H9 (cell line): ENCODE measurements around the gene PPM1N. TPM values are rescaled to one million over a fixed set of nuclear protein-coding genes. Genes with fewer than 3 reads are reported as not detected.
"Not testable (repeated sequence)": the region's sequence is repeated elsewhere in the genome, so short reads cannot be mapped to it uniquely, and the experiment has no call there.

ENCODE experiments used
- DNase-seq: peaks from one replicate; pipeline ENCODE4 v3.0.0-alpha.2; 2017
- H2AFZ ChIP-seq: one replicate; pipeline ENCODE4 v1.6.1; 2013; ENCODE audit warnings: mild to moderate bottlenecking, low read length, control low read depth, moderate library complexity
- H2AK5ac ChIP-seq: 2 replicates; pipeline ENCODE4 v1.6.1; 2013; ENCODE audit warnings: low read length, control low read depth, mixed read lengths; ENCODE audit not compliant: insufficient read length
- H2BK120ac ChIP-seq: one replicate; pipeline ENCODE4 v1.6.1; 2013; ENCODE audit warnings: low read depth, mild to moderate bottlenecking, low read length, control low read depth, inconsistent platforms; ENCODE audit not compliant: poor library complexity, severe bottlenecking
- H2BK12ac ChIP-seq: 2 replicates; pipeline ENCODE4 v1.6.1; 2013; ENCODE audit warnings: low read length, control low read depth, mixed read lengths, low read depth; ENCODE audit not compliant: insufficient read length
- H2BK15ac ChIP-seq: 2 replicates; pipeline ENCODE4 v1.6.1; 2013; ENCODE audit warnings: low read depth, low read length, control low read depth
- H2BK20ac ChIP-seq: one replicate; pipeline ENCODE4 v1.6.1; 2013; ENCODE audit warnings: low read depth, mild to moderate bottlenecking, low read length, control low read depth, inconsistent platforms; ENCODE audit not compliant: poor library complexity, severe bottlenecking
- H2BK5ac ChIP-seq: 2 replicates; pipeline ENCODE4 v1.6.1; 2013; ENCODE audit warnings: low read length, control low read depth, mixed read lengths; ENCODE audit not compliant: insufficient read length
- H3K14ac ChIP-seq: 2 replicates; pipeline ENCODE4 v1.6.1; 2013; ENCODE audit warnings: low read length, control low read depth; ENCODE audit not compliant: insufficient read depth
- H3K18ac ChIP-seq: 2 replicates; pipeline ENCODE4 v1.6.1; 2013; ENCODE audit warnings: low read depth, mild to moderate bottlenecking, mixed read lengths, low read length, control low read depth; ENCODE audit not compliant: insufficient read length
- H3K23ac ChIP-seq: 2 replicates; pipeline ENCODE4 v1.6.1; 2013; ENCODE audit warnings: low read length, control low read depth, mixed read lengths, low read depth; ENCODE audit not compliant: insufficient read length
- H3K23me2 ChIP-seq: 2 replicates; pipeline ENCODE4 v1.6.1; 2013; ENCODE audit warnings: low read depth, mild to moderate bottlenecking, mixed read lengths, low read length, control low read depth; ENCODE audit not compliant: insufficient read length, poor library complexity, severe bottlenecking
- H3K27ac ChIP-seq: 2 replicates; pipeline ENCODE4 v1.5.1; 2013; ENCODE audit warnings: low read length, control low read depth, mixed read lengths, low read depth; ENCODE audit not compliant: insufficient read length
- H3K27me3 ChIP-seq: 2 replicates; pipeline ENCODE4 v1.6.1; 2013; ENCODE audit warnings: low read length, control low read depth, inconsistent platforms; ENCODE audit not compliant: insufficient read depth
- H3K4ac ChIP-seq: 2 replicates; pipeline ENCODE4 v1.6.1; 2013; ENCODE audit warnings: low read depth, mild to moderate bottlenecking, control low read depth, inconsistent platforms, low read length, moderate library complexity
- H3K4me1 ChIP-seq: 2 replicates; pipeline ENCODE4 v1.6.1; 2013; ENCODE audit warnings: low read length, control low read depth, inconsistent platforms; ENCODE audit not compliant: insufficient read depth
- H3K4me2 ChIP-seq: 2 replicates; pipeline ENCODE4 v1.6.1; 2013; ENCODE audit warnings: low read length, control low read depth, mixed read lengths; ENCODE audit not compliant: insufficient read length, insufficient read depth
- H3K56ac ChIP-seq: 2 replicates; pipeline ENCODE4 v1.6.1; 2013; ENCODE audit warnings: low read depth, mild to moderate bottlenecking, mixed read lengths, low read length, control low read depth; ENCODE audit not compliant: insufficient read length
- H3K79me1 ChIP-seq: 2 replicates; pipeline ENCODE4 v1.6.1; 2013; ENCODE audit warnings: low read depth, mild to moderate bottlenecking, moderate library complexity, low read length, control low read depth, inconsistent platforms; ENCODE audit not compliant: insufficient read depth, poor library complexity, severe bottlenecking
- H3K79me2 ChIP-seq: 2 replicates; pipeline ENCODE4 v1.6.1; 2013; ENCODE audit warnings: low read length, control low read depth, inconsistent platforms; ENCODE audit not compliant: insufficient read depth
- H3K9ac ChIP-seq: 2 replicates; pipeline ENCODE4 v1.6.1; 2013; ENCODE audit warnings: low read length, control low read depth, mixed read lengths; ENCODE audit not compliant: insufficient read length; ENCODE audit errors: extremely low read depth
- H3K9me3 ChIP-seq: one replicate; pipeline ENCODE4 v1.6.1; 2013; ENCODE audit warnings: low read depth, low read length, inconsistent platforms; ENCODE audit not compliant: control insufficient read depth
- H3T11ph ChIP-seq: one replicate; pipeline ENCODE4 v1.6.1; 2013; ENCODE audit warnings: mild to moderate bottlenecking, low read length, control low read depth, inconsistent platforms
- H4K20me1 ChIP-seq: one replicate; pipeline ENCODE4 v1.6.1; 2013; ENCODE audit not compliant: control insufficient read depth, insufficient read length, insufficient read depth
- H4K5ac ChIP-seq: 2 replicates; pipeline ENCODE4 v1.6.1; 2013; ENCODE audit warnings: low read depth, mild to moderate bottlenecking, mixed read lengths, low read length, control low read depth; ENCODE audit not compliant: insufficient read length
- H4K8ac ChIP-seq: replicated peaks from 2 replicates; pipeline ENCODE4 v1.6.1; 2013; ENCODE audit warnings: low read length, control low read depth, mixed read lengths, low read depth; ENCODE audit not compliant: insufficient read length
- H4K91ac ChIP-seq: 2 replicates; pipeline ENCODE4 v1.6.1; 2013; ENCODE audit warnings: low read depth, mild to moderate bottlenecking, moderate library complexity, mixed read lengths, low read length, control low read depth; ENCODE audit not compliant: insufficient read length
- H3K27ac Mint-ChIP-seq, 3 experiments: 2 replicates in 2 of 3; 3 replicates in 1 of 3; pipeline ENCODE4 v1.8.0; 2020 to 2021; ENCODE audit warnings: mixed read lengths in 3 of 3, mild to moderate bottlenecking in 1 of 3, moderate library complexity in 1 of 3
- H3K27me3 Mint-ChIP-seq: 2 replicates; pipeline ENCODE4 v1.8.0; 2021; ENCODE audit warnings: low read depth, mild to moderate bottlenecking, moderate library complexity, mixed read lengths
- H3K36me3 Mint-ChIP-seq, 3 experiments: 2 replicates in 2 of 3; 3 replicates in 1 of 3; pipeline ENCODE4 v1.8.0; 2020 to 2021; ENCODE audit warnings: low read depth in 3 of 3, mixed read lengths in 3 of 3; ENCODE audit not compliant: insufficient read depth in 1 of 3
- H3K4me1 Mint-ChIP-seq, 2 experiments: 2 replicates each; pipeline ENCODE4 v1.8.0; 2020; ENCODE audit warnings: mixed read lengths in 2 of 2
- H3K4me3 Mint-ChIP-seq, 2 experiments: 2 replicates in 1 of 2; 3 replicates in 1 of 2; pipeline ENCODE4 v1.8.0; 2020 to 2021; ENCODE audit warnings: mild to moderate bottlenecking in 2 of 2, mixed read lengths in 2 of 2, moderate library complexity in 1 of 2
- H3K9me3 Mint-ChIP-seq, 2 experiments: 2 replicates in 1 of 2; 3 replicates in 1 of 2; pipeline ENCODE4 v1.8.0; 2020; ENCODE audit warnings: mild to moderate bottlenecking in 2 of 2, mixed read lengths in 2 of 2, moderate library complexity in 1 of 2
- CTCF ChIP-seq: fragments of 200-600 bp; sonication (generic); conservative IDR thresholded peaks from 3 replicates; pipeline ENCODE4 v1.8.0; 2021; ENCODE audit warnings: antibody characterized with exemption, mild to moderate bottlenecking
- WGBS: extraction: QIAGEN DNeasy Blood & Tissue Kit; methylation state at CpG from one replicate; pipeline ENCODE4 v1.1.7; 2013; ENCODE audit warnings: missing lambda C conversion rate, low lambda C conversion rate, mixed read lengths; ENCODE audit not compliant: insufficient read length; ENCODE audit errors: extremely low coverage; 5-methylcytosine and 5-hydroxymethylcytosine counted together
- total RNA-seq: library from RNA; stranded (reverse); gene quantifications from 2 replicates; pipeline ENCODE4 v1.2.1, GENCODE V29; 2021

The PPM1N gene
- total RNA-seq, 1 experiment from 2014 or later, result 7.7 TPM

GRCh38 chr19:45509692-45510015 lies 11.4 kb downstream of the PPM1N start:
- WGBS, result no CpG with 5 or more reads among the region's 3 CpGs
- peak overlapping the region; percentile 78 for H3K18ac ChIP-seq
- H3K27ac ChIP-seq, result no peak overlapping the region
- no peaks in the 10 kb centered on the region for H3K9me3 ChIP-seq
- H4K8ac ChIP-seq, result no peak overlapping the region
- H3K14ac ChIP-seq, result no peak overlapping the region
- H3K27me3 ChIP-seq, result no peaks in the 10 kb centered on the region
- H3K9me3 Mint-ChIP-seq, result no peaks in the 10 kb centered on the region; a peak in 1 of 5 replicates
- peaks cover 19% of the 10 kb centered on the region for H3K79me1 ChIP-seq
- peak overlapping the region; percentile 81 for H2BK120ac ChIP-seq
- peaks cover 5 to 27% (median 12%) of the 10 kb centered on the region in 3 experiments for H3K36me3 Mint-ChIP-seq
- H2BK15ac ChIP-seq, result no peak overlapping the region
- H4K20me1 ChIP-seq, result no peaks in the 10 kb centered on the region
- no peak overlapping the region for H2BK5ac ChIP-seq
- H3T11ph ChIP-seq, result no peak overlapping the region
- H3K4ac ChIP-seq, result no peak overlapping the region
- no peak overlapping the region for H3K23ac ChIP-seq
- no peak for DNase-seq
- TF ChIP-seq CTCF, result no peak
- H3K4me1 ChIP-seq, result no peaks in the 10 kb centered on the region; the same call in 1 of the 2 replicates
- H3K23me2 ChIP-seq, result peaks cover 20% of the 10 kb centered on the region
- peak overlapping the region; percentile 81 to 90 for H3K4me3 Mint-ChIP-seq
- H3K9ac ChIP-seq, result no peak overlapping the region
- no peak overlapping the region for H2BK20ac ChIP-seq
- H2AFZ ChIP-seq, result no peak overlapping the region
- H3K4me2 ChIP-seq, result peak overlapping the region; percentile 88
- H3K79me2 ChIP-seq, result peaks cover 44% of the 10 kb centered on the region; the same call in 1 of the 2 replicates
- peaks cover 21 to 26% of the 10 kb centered on the region in 2 experiments for H3K4me1 Mint-ChIP-seq
- no peak overlapping the region for H3K56ac ChIP-seq
- H3K27ac Mint-ChIP-seq, result peak overlapping the region; percentile 6 to 96 (median 74); a peak in 5 of 7 replicates
- no peak overlapping the region for H2BK12ac ChIP-seq
- H4K91ac ChIP-seq, result no peak overlapping the region
- H3K27me3 Mint-ChIP-seq, result no peaks in the 10 kb centered on the region; the same call in 1 of the 2 replicates
- no peak overlapping the region for H2AK5ac ChIP-seq
- no peak overlapping the region for H4K5ac ChIP-seq

GRCh38 chr19:45510352-45510751 lies 12.1 kb downstream of the PPM1N start:
- H2BK12ac ChIP-seq, H4K8ac ChIP-seq, H3K4me2 ChIP-seq, H4K5ac ChIP-seq, DNase-seq, H3K14ac ChIP-seq, H4K91ac ChIP-seq, H3K23ac ChIP-seq, H3K4ac ChIP-seq, H3K56ac ChIP-seq, H3K9me3 ChIP-seq, H2AK5ac ChIP-seq, H3K9me3 Mint-ChIP-seq, H3K18ac ChIP-seq, H3K27ac Mint-ChIP-seq, H2BK15ac ChIP-seq, H4K20me1 ChIP-seq, H2BK5ac ChIP-seq, H2BK120ac ChIP-seq, H2AFZ ChIP-seq, H3K4me1 ChIP-seq, H2BK20ac ChIP-seq, H3K9ac ChIP-seq, H3K27me3 Mint-ChIP-seq, H3K27me3 ChIP-seq, H3T11ph ChIP-seq, H3K27ac ChIP-seq: not testable (repeated sequence)
- H3K4me1 Mint-ChIP-seq, result peaks cover 20 to 26% of the 10 kb centered on the region in 2 experiments
- Histone ChIP-seq H3K23me2 (peaks cover 20% of the 10 kb centered on the region), H3K79me1 (peaks cover 24% of the 10 kb centered on the region), H3K79me2 (peaks cover 47% of the 10 kb centered on the region; the same call in 1 of the 2 replicates)
- WGBS, result no CpG with 5 or more reads among the region's 11 CpGs
- H3K36me3 Mint-ChIP-seq, result peaks cover 5 to 27% (median 12%) of the 10 kb centered on the region in 3 experiments
- H3K4me3 Mint-ChIP-seq, result peak overlapping the region; percentile 81 to 90; a peak in 3 of 5 replicates
